Endodermal cell (in vitro differentiated cells): ENCODE data around the gene ZNF678. TPM values are rescaled to one million over a fixed set of nuclear protein-coding genes. Genes with fewer than 3 reads are reported as not detected.
A peak's percentile ranks its signal among the peaks of the same experiment; 100 is the strongest.

Experiments used
- DNase-seq: peaks from one replicate; pipeline ENCODE4 v3.0.0-alpha.2; 2017
- H3K27ac ChIP-seq: 2 replicates; pipeline ENCODE4 v1.5.1; 2013; ENCODE audit warnings: mild to moderate bottlenecking, low read depth, low read length, moderate library complexity
- H3K27me3 ChIP-seq: 2 replicates; pipeline ENCODE4 v1.6.1; 2013; ENCODE audit warnings: mild to moderate bottlenecking, low read length, moderate library complexity; ENCODE audit not compliant: insufficient read depth, control insufficient read depth, poor library complexity, severe bottlenecking
- H3K36me3 ChIP-seq: 2 replicates; pipeline ENCODE4 v1.7.0; 2013; ENCODE audit warnings: mild to moderate bottlenecking, low read length, moderate library complexity; ENCODE audit not compliant: control insufficient read depth, insufficient read depth
- H3K4me1 ChIP-seq: one replicate; pipeline ENCODE4 v1.7.0; 2013; ENCODE audit warnings: low read length; ENCODE audit not compliant: control insufficient read depth, insufficient read depth
- H3K4me3 ChIP-seq: 2 replicates; pipeline ENCODE4 v1.5.1; 2013; ENCODE audit warnings: mild to moderate bottlenecking, low read length, moderate library complexity
- H3K9ac ChIP-seq: 2 replicates; pipeline ENCODE4 v1.6.1; 2013; ENCODE audit warnings: mild to moderate bottlenecking, low read length, moderate library complexity; ENCODE audit not compliant: poor library complexity, severe bottlenecking; ENCODE audit errors: extremely low read depth
- H3K9me3 ChIP-seq: 2 replicates; pipeline ENCODE4 v1.6.1; 2013; ENCODE audit warnings: mild to moderate bottlenecking, low read length, moderate library complexity; ENCODE audit not compliant: control insufficient read depth
- H3K27ac Mint-ChIP-seq: 2 replicates; pipeline ENCODE4 v1.8.0; 2020; ENCODE audit warnings: mixed read lengths
- H3K27me3 Mint-ChIP-seq: 2 replicates; pipeline ENCODE4 v1.8.0; 2021; ENCODE audit warnings: mild to moderate bottlenecking, mixed read lengths; ENCODE audit not compliant: insufficient read depth
- H3K36me3 Mint-ChIP-seq: 2 replicates; pipeline ENCODE4 v1.8.0; 2020; ENCODE audit warnings: low read depth, mixed read lengths
- H3K4me1 Mint-ChIP-seq: 2 replicates; pipeline ENCODE4 v1.8.0; 2020; ENCODE audit warnings: mixed read lengths
- H3K4me3 Mint-ChIP-seq: 2 replicates; pipeline ENCODE4 v1.8.0; 2020; ENCODE audit warnings: mild to moderate bottlenecking, moderate library complexity, mixed read lengths
- H3K9me3 Mint-ChIP-seq: 2 replicates; pipeline ENCODE4 v1.8.0; 2020; ENCODE audit warnings: mild to moderate bottlenecking, mixed read lengths
- WGBS, 2 experiments: methylation state at CpG; one replicate each; pipeline versions ENCODE4 v1.1.5 to v1.1.7; 2013; ENCODE audit warnings: missing lambda C conversion rate in 2 of 2, mixed read lengths in 1 of 2; ENCODE audit not compliant: insufficient coverage in 1 of 2, insufficient read length in 1 of 2; 5-methylcytosine and 5-hydroxymethylcytosine counted together
- total RNA-seq, 2 donors: library from RNA; stranded (reverse); fragmentation: NEBNext Ultra II Directional in 1 of 2; extraction: Animal tissue kit (Norgen Biotek cat#: 25700) in 1 of 2; gene quantifications; 2 replicates in 1 of 2; 3 replicates in 1 of 2; pipeline ENCODE4 v1.2.1, GENCODE V29; 2021
- TF ChIP-seq, protein P1 (sequence below): fragments of 200-600 bp; sonication (generic); conservative IDR thresholded peaks from 2 replicates; pipeline ENCODE4 v1.5.0; 2021; ENCODE audit warnings: antibody characterized with exemption, mild to moderate bottlenecking

Gene ZNF678
- total RNA-seq, 2 donors from 2014 or later, result 23.1 to 24.3 TPM

DNA sequence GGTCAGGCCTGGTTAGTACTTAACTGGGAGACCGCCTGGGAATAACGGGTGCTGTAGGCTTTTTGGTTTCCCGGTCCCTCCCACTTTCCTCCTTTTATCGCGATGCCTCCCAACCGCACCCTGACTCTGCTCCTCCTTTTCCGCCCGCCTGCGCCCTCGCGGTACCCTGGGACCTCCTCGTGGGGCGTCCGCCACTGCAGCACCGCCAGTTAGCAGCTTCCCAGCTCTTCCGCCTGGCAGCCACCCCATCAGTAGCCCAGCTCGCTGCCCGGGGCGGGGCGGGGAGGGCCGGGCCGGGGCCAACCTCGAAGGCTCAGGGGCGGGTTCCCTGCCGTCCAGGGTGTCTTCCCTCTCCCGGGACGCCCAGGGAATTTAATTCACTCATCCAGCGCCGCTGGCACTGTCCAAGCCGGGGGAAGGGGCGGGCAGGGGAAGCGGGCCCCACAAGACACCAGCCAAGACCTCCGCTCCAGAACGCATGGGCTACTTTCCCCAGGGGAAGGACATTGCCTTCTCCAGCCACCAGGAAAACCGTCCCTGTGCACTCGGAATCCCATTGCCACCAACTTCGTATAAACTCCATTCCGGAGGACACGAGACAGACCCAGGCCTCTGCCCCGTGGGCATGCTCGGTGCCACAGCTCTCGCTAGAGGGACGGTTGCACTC lies 2.0 kb upstream of the ZNF678 start:
- Mint-ChIP-seq H3K36me3 (peaks cover 16% of the 10 kb centered on the region), H3K27ac (no peak overlapping the region), H3K4me1 (peaks cover 6% of the 10 kb centered on the region), H3K27me3 (peaks cover 17% of the 10 kb centered on the region), H3K4me3 (no peak overlapping the region), H3K9me3 (peaks cover 32% of the 10 kb centered on the region)
- Histone ChIP-seq H3K4me1 (no peaks in the 10 kb centered on the region), H3K27ac (no peak overlapping the region), H3K9ac (no peak overlapping the region), H3K36me3 (peaks cover 4% of the 10 kb centered on the region), H3K9me3 (peaks cover 14% of the 10 kb centered on the region), H3K4me3 (no peak overlapping the region), H3K27me3 (no peaks in the 10 kb centered on the region)
- no peak for DNase-seq
- 94 to 96% methylated on average over 22 to 43 of the region's 43 CpGs for WGBS, 2 experiments
- TF ChIP-seq, protein P1, sequence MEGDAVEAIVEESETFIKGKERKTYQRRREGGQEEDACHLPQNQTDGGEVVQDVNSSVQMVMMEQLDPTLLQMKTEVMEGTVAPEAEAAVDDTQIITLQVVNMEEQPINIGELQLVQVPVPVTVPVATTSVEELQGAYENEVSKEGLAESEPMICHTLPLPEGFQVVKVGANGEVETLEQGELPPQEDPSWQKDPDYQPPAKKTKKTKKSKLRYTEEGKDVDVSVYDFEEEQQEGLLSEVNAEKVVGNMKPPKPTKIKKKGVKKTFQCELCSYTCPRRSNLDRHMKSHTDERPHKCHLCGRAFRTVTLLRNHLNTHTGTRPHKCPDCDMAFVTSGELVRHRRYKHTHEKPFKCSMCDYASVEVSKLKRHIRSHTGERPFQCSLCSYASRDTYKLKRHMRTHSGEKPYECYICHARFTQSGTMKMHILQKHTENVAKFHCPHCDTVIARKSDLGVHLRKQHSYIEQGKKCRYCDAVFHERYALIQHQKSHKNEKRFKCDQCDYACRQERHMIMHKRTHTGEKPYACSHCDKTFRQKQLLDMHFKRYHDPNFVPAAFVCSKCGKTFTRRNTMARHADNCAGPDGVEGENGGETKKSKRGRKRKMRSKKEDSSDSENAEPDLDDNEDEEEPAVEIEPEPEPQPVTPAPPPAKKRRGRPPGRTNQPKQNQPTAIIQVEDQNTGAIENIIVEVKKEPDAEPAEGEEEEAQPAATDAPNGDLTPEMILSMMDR, result no peak

DNA sequence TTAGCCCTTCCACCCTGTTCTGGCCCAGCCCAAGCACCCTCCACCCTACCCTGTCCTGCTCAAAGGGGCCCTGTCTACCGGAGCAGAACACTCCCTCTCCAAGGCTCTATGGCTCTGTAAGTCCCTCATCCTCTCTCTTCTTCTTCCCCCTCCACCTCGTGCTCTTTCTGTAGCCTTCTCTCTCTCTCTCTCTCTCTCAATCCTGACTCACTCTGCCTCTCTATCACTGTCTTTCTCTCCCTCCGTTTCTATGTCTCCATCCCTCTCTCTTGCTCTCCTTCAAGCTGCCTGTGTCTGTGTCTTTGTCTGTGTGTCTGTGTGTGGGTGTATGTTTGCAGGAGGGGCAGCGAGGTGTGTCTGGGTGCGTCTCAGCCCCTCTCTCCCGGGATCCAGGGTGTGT lies 1.3 kb upstream of the ZNF678 start:
- Histone ChIP-seq H3K27ac (no peak overlapping the region), H3K4me1 (no peaks in the 10 kb centered on the region), H3K4me3 (no peak overlapping the region), H3K9ac (no peak overlapping the region), H3K27me3 (no peaks in the 10 kb centered on the region), H3K36me3 (peaks cover 4% of the 10 kb centered on the region), H3K9me3 (peaks cover 14% of the 10 kb centered on the region)
- Mint-ChIP-seq H3K36me3 (peaks cover 22% of the 10 kb centered on the region), H3K27me3 (peaks cover 17% of the 10 kb centered on the region), H3K9me3 (peaks cover 32% of the 10 kb centered on the region), H3K4me1 (peaks cover 6% of the 10 kb centered on the region), H3K4me3 (no peak overlapping the region), H3K27ac (no peak overlapping the region)
- no peak for DNase-seq
- 87 to 95% methylated on average over 2 to 5 of the region's 6 CpGs for WGBS, 2 experiments
- TF ChIP-seq, protein P1, result no peak

DNA sequence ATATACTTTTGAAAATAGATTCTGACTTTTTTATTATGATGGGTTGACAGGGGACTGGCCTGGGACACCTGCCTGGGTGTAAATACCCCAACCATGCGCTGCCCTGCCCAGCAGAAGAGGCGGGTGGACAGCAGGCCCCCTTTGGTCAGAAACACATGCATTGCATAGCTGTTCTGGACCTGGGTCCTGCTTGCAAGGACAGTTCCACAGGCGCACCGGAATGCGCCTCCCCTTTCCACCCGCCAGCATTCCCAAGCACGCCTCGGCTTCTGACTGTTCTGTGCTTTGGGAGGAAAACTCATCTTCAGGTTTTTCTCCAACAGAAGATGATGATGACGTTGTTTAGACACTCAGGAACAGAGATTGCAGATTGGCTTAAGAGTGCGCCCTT lies 428 bp upstream of the ZNF678 start:
- Mint-ChIP-seq H3K36me3 (peaks cover 24% of the 10 kb centered on the region), H3K4me3 (peak overlapping the region; percentile 90), H3K27me3 (peaks cover 17% of the 10 kb centered on the region), H3K9me3 (peaks cover 32% of the 10 kb centered on the region), H3K27ac (peak overlapping the region; percentile 100), H3K4me1 (peaks cover 6% of the 10 kb centered on the region)
- Histone ChIP-seq H3K36me3 (peaks cover 4% of the 10 kb centered on the region), H3K4me1 (no peaks in the 10 kb centered on the region), H3K9me3 (peaks cover 14% of the 10 kb centered on the region), H3K27ac (no peak overlapping the region), H3K27me3 (no peaks in the 10 kb centered on the region), H3K9ac (no peak overlapping the region), H3K4me3 (peak overlapping the region; percentile 93)
- TF ChIP-seq, protein P1, result no peak
- no peak for DNase-seq
- WGBS, 2 experiments, result 93 to 97% methylated on average over 10 of the region's 10 CpGs
